Mucosa of rectum (tissue), 2 donors: ENCODE results near the gene PARN.
"Not testable (repeated sequence)": the region's sequence is repeated elsewhere in the genome, so short reads cannot be mapped to it uniquely, and the experiment has no call there.

Source experiments
- H3K27ac ChIP-seq, 2 donors: one replicate each; pipeline ENCODE4 v1.7.0; 2013; ENCODE audit warnings: inconsistent platforms in 2 of 2, low read depth in 2 of 2, low read length in 2 of 2
- H3K27me3 ChIP-seq, 2 donors: one replicate each; pipeline ENCODE4 v1.7.0; 2013; ENCODE audit warnings: low read length in 2 of 2; ENCODE audit not compliant: control insufficient read depth in 2 of 2, insufficient read depth in 2 of 2
- H3K36me3 ChIP-seq, 2 donors: one replicate each; pipeline ENCODE4 v1.7.0; 2013; ENCODE audit warnings: low read length in 2 of 2; ENCODE audit not compliant: control insufficient read depth in 2 of 2, insufficient read depth in 2 of 2
- H3K4me1 ChIP-seq, 2 donors: one replicate each; pipeline ENCODE4 v1.7.0; 2013; ENCODE audit warnings: low read length in 2 of 2, mild to moderate bottlenecking in 1 of 2; ENCODE audit not compliant: control insufficient read depth in 2 of 2, insufficient read depth in 2 of 2
- H3K4me3 ChIP-seq, 2 donors: one replicate each; pipeline ENCODE4 v1.7.0; 2013; ENCODE audit warnings: low read length in 2 of 2
- H3K9ac ChIP-seq, 2 donors: one replicate each; pipeline ENCODE4 v1.7.0; 2013; ENCODE audit warnings: low read length in 2 of 2, low read depth in 1 of 2, mild to moderate bottlenecking in 1 of 2
- H3K9me3 ChIP-seq, 2 donors: one replicate each; pipeline ENCODE4 v1.7.0; 2013; ENCODE audit warnings: low read length in 2 of 2; ENCODE audit not compliant: control insufficient read depth in 2 of 2
- donor health status: healthy.
- donor health status: Normal muscosa, but diverticular disease.

Gene PARN

DNA sequence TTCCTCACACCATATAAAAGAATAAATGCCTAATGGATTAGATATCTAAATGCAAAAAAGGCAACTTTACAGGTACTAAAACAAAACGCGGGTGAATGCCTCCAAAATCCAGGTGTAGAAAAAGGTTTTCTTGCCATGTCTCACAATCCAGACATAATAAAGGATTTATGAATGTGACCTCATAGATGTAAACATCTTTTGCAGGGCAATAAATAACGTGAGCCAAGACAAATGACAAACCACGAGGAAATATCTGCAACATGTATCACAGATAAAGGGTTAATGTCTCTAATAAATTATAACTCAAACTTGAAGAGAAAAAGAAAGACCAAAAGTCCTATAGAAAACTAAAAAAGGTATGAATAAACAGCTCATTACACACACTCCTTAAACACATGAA is 180.7 kb downstream of the PARN start:
- Histone ChIP-seq H3K4me3 (no peak overlapping the region), H3K36me3 (peaks cover 4 to 8% of the 10 kb centered on the region in 2 donors), H3K27ac (no peak overlapping the region), H3K9me3 (no peaks in the 10 kb centered on the region), H3K27me3 (no peaks in the 10 kb centered on the region), H3K9ac (no peak overlapping the region), H3K4me1 (no peaks in the 10 kb centered on the region)

- no peak overlapping the region for H3K4me3 ChIP-seq
- no peaks in the 10 kb centered on the region for H3K4me1 ChIP-seq
- H3K27ac ChIP-seq = no peak overlapping the region
- H3K9me3 ChIP-seq = no peaks in the 10 kb centered on the region
- H3K27me3 ChIP-seq = no peaks in the 10 kb centered on the region
- no peak overlapping the region for H3K9ac ChIP-seq
- H3K36me3 ChIP-seq = peaks cover 4 to 8% of the 10 kb centered on the region in 2 donors
These were observed 181.2 kb downstream of the PARN start for GRCh38 chr16:14448879-14449278.

DNA sequence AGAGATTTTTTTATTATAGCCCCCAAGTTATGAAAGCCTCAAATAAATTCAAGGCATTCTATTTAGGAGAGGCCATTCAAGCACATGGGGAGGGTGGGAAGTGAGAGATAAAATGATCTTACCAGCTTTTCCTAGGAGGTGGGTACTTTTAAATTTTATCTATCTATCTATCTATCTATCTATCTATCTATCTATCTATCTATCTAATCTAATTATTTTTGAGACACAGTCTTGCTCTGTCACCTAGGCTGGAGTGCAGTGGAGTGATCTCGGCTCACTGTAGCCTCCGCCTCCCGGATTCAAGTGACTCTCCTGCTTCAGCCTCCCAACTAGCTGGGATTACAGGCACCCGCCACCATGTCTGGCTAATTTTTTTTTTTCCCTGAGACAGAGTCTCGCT is 182.3 kb downstream of the PARN start:
- H3K9me3 ChIP-seq = no peaks in the 10 kb centered on the region
- no peaks in the 10 kb centered on the region for H3K27me3 ChIP-seq
- H3K9ac ChIP-seq = no peak overlapping the region
- H3K27ac ChIP-seq = no peak overlapping the region
- H3K4me3 ChIP-seq = no peak overlapping the region
- H3K36me3 ChIP-seq = peaks cover 4 to 8% of the 10 kb centered on the region in 2 donors
- no peaks in the 10 kb centered on the region for H3K4me1 ChIP-seq

DNA sequence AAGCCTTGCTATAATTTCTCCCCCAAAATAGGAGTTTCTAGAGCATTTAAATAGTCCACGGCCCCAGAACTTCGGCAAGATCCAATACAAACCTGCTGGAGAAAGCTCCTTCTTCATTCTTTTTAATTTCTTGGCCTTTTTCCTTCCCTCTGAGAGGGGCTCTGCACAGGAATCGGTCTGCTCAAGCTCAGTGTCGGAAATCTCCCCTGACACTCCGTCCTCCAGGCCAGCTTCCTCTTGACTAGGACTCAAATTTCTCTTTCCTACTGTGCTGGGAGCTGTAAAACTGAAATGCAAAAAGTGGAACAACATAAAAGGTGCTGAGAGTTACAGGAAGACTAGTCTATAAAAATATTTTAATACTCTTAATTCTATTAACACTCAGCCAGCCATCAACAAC is 183.3 kb downstream of the PARN start:
- Histone ChIP-seq H3K9ac (no peak overlapping the region), H3K36me3 (peaks cover 4 to 8% of the 10 kb centered on the region in 2 donors), H3K27ac (no peak overlapping the region), H3K9me3 (no peaks in the 10 kb centered on the region), H3K4me3 (no peak overlapping the region), H3K4me1 (no peaks in the 10 kb centered on the region), H3K27me3 (no peaks in the 10 kb centered on the region)

GRCh38 chr16:14445937-14446715 is 183.9 kb downstream of the PARN start:
- Histone ChIP-seq H3K9me3 (no peaks in the 10 kb centered on the region), H3K27ac (no peak overlapping the region), H3K36me3 (peaks cover 4 to 8% of the 10 kb centered on the region in 2 donors), H3K9ac (no peak overlapping the region), H3K27me3 (no peaks in the 10 kb centered on the region), H3K4me3 (no peak overlapping the region), H3K4me1 (no peaks in the 10 kb centered on the region)

DNA sequence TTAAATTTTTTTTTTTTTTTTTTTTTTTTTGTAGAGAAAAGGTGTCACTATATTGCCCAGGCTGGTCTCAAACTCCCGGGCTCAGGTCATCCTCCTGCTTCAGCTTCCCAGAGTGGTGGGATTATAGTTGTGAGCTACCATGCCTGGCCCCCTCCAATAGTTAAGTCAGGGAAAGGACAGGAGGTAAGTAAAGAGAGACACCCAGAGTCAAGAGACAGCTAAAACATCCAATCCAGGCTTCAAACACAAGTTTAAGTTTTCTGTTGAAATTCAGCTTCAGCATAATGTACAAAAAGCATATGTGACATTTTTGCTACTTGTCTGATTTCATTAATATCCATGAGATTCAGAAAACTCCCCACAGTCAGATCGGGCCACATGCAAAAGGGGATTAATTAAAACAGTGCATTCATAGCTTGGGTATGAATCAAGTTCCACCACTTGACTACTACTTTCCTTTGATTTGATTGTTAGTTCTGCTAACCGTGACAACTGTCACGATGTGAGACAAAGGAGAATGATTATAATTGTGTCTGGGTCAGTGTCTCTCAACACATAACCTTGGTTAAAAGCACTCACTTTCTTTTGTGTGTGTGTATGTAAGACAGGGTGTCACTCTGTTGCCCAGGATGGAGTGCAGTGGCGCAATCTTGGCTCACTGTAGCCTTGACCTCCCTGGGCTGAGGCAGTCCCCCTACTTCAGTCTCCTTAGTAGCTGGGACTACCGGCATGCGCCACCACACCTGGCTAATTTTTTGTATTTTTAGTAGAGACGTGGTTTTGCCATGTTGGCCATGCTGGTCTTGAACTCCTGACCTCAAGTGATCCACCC is 184.9 kb downstream of the PARN start:
- Histone ChIP-seq H3K27ac (no peak overlapping the region), H3K27me3 (no peaks in the 10 kb centered on the region), H3K4me1 (no peaks in the 10 kb centered on the region), H3K4me3 (no peak overlapping the region), H3K9ac (no peak overlapping the region), H3K9me3 (no peaks in the 10 kb centered on the region), H3K36me3 (peaks cover 4 to 8% of the 10 kb centered on the region in 2 donors)

DNA sequence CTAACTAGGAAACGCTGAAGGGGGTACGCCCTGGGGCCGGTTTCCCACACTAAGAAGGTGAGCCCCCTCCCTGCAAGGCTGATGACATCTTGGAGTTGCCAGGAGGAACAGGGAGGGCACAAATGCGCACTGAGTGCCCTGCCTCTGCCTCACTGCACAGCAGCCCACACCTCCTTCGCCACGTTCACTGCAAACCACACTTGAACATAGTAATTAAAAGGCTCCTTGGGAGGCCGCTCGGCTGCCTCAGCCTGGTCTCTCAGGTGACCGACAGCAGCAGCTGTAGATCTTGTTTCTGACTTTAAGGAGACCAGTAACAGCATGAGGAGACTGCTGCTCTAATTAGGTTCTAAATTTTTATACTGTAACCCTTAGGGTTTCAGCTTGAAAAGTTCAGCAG is 188.5 kb downstream of the PARN start:
- H3K4me1 ChIP-seq, H3K9ac ChIP-seq, H3K9me3 ChIP-seq, H3K27me3 ChIP-seq, H3K36me3 ChIP-seq, H3K4me3 ChIP-seq, H3K27ac ChIP-seq: not testable (repeated sequence)

GRCh38 chr16:14438256-14438655 is 191.8 kb downstream of the PARN start:
- Histone ChIP-seq H3K27ac (no peak overlapping the region), H3K4me3 (no peak overlapping the region), H3K4me1 (no peaks in the 10 kb centered on the region), H3K36me3 (peaks cover 4 to 10% of the 10 kb centered on the region in 2 donors), H3K27me3 (no peaks in the 10 kb centered on the region), H3K9me3 (no peaks in the 10 kb centered on the region), H3K9ac (no peak overlapping the region)

DNA sequence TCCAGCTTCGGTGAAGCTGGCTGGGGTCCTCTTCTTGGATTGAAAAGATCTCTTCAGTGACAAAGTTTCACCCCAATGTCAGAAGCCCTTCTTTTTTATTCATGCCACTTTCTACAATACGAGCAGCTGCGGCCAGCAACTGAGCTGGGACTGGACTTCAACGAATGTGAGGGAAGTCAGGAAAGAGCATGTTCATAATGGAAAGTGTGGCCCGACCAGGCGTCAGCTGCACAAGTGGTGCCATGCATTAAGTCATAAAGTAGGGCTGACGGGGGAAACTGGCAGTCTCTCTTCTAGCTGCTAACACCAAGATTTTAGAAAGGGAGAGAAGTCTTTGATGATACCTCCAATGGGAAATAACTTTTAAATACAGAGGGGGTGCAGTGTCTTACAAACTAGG is 192.6 kb downstream of the PARN start:
- Histone ChIP-seq H3K27me3 (no peaks in the 10 kb centered on the region), H3K4me3 (no peak overlapping the region), H3K36me3 (peaks cover 4 to 10% of the 10 kb centered on the region in 2 donors), H3K9me3 (no peaks in the 10 kb centered on the region), H3K9ac (no peak overlapping the region), H3K27ac (no peak overlapping the region), H3K4me1 (no peaks in the 10 kb centered on the region)

GRCh38 chr16:14436401-14436955 is 193.6 kb downstream of the PARN start:
- Histone ChIP-seq H3K4me3 (no peak overlapping the region), H3K27me3 (no peaks in the 10 kb centered on the region), H3K36me3 (peaks cover 4 to 10% of the 10 kb centered on the region in 2 donors), H3K4me1 (no peaks in the 10 kb centered on the region), H3K27ac (no peak overlapping the region), H3K9me3 (no peaks in the 10 kb centered on the region), H3K9ac (no peak overlapping the region)
